ENCODE measurements around the gene ATP10B. TPM values are rescaled to one million over a fixed set of nuclear protein-coding genes. Genes with fewer than 3 reads are reported as not detected.

The ATP10B gene
- total and polyA plus RNA-seq, 12 donors, result 0.01 to 0.15 (median 0.04) TPM; not detected in 9

DNA sequence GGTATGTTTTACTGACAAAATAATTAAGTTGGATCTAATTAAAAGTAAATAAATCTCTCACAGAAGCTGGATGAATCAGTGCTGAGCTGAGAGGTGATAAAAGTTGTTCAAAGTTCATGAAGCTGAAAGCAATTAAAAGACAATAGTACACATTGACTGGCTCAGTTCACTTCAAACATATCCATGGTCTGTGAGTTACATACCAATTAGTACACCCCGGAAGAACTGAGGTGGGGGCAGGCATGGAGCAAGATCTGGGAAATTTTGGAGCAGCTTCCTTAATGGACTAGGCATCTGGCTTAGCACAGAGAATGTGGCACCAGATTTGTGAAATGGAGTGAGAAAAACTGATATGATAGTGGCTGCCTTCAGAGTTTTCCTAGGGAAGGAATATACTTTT, 152.7 kb downstream of the ATP10B start:
- Histone ChIP-seq H3K36me3 (no peaks in the 10 kb centered on the region), H3K4me1 (peaks cover 0 to 23% (median 0%) of the 10 kb centered on the region in 9 donors), H3K27ac (no peak overlapping the region), H3K4me3 (no peak overlapping the region), H3K27me3 (no peaks in the 10 kb centered on the region), H3K9me3 (peaks cover 0 to 7% (median 0%) of the 10 kb centered on the region in 11 donors)
- 47 to 69% methylated on average over 1 of the region's 1 CpG for WGBS, 2 donors
- ATAC-seq (no peak), DNase-seq (no peak)
- intact Hi-C loops (cut with DNase I), result no loop called here
- TF ChIP-seq, protein P1, sequence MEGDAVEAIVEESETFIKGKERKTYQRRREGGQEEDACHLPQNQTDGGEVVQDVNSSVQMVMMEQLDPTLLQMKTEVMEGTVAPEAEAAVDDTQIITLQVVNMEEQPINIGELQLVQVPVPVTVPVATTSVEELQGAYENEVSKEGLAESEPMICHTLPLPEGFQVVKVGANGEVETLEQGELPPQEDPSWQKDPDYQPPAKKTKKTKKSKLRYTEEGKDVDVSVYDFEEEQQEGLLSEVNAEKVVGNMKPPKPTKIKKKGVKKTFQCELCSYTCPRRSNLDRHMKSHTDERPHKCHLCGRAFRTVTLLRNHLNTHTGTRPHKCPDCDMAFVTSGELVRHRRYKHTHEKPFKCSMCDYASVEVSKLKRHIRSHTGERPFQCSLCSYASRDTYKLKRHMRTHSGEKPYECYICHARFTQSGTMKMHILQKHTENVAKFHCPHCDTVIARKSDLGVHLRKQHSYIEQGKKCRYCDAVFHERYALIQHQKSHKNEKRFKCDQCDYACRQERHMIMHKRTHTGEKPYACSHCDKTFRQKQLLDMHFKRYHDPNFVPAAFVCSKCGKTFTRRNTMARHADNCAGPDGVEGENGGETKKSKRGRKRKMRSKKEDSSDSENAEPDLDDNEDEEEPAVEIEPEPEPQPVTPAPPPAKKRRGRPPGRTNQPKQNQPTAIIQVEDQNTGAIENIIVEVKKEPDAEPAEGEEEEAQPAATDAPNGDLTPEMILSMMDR (IDR thresholded peaks at IDR 0.05), result no peak

DNA sequence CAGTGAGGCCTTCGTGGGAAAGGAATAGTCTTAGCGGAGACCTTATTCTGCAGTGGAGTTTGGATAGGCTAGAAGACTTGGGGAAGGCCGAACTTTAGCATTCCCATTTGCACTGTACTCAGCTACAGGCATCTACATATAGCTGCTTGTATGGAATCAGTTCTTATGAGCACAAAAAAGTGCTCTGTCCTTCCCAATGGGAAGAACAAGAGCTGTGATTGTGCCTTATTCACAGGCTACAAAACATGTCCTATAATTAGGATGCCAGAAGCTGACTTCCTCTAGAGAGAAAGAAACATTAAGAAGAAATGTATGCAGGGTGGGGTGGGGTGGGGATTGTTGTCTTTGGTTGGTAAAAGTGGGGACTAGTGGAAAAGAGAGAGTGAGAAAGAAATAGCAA, 154.7 kb downstream of the ATP10B start:
- no peak for DNase-seq
- H3K36me3 ChIP-seq, result no peaks in the 10 kb centered on the region
- intact Hi-C loops (cut with DNase I), result no loop called here
- TF ChIP-seq, protein P1 (IDR thresholded peaks at IDR 0.05), result no peak
- no peak overlapping the region for H3K27ac ChIP-seq
- peaks cover 0 to 27% (median 0%) of the 10 kb centered on the region in 9 donors for H3K4me1 ChIP-seq
- no peaks in the 10 kb centered on the region for H3K9me3 ChIP-seq
- no peak overlapping the region for H3K4me3 ChIP-seq
- no peaks in the 10 kb centered on the region for H3K27me3 ChIP-seq
- ATAC-seq, result no peak
- WGBS, 2 donors, result 84 to 87% methylated on average over 3 of the region's 3 CpGs

DNA sequence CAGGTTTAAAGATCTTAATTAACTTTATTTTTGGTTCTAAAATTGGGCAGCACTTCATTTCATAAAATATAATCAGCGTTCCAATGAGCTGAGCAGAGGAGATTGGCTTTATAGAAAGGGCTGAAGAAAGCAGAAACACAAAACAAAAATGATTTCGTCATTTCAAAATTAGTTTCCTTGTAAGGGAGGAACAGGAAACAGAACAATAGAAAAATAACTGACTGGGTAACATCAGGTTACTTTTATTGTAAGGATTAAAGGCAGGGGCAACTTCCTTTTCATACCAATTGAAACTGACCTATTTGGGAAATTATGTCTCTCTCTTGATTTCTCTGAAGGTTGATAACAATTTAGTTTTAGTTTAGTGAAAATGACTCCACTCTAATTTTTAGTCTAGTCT, 157.1 kb downstream of the ATP10B start:
- no peaks in the 10 kb centered on the region for H3K36me3 ChIP-seq

DNA sequence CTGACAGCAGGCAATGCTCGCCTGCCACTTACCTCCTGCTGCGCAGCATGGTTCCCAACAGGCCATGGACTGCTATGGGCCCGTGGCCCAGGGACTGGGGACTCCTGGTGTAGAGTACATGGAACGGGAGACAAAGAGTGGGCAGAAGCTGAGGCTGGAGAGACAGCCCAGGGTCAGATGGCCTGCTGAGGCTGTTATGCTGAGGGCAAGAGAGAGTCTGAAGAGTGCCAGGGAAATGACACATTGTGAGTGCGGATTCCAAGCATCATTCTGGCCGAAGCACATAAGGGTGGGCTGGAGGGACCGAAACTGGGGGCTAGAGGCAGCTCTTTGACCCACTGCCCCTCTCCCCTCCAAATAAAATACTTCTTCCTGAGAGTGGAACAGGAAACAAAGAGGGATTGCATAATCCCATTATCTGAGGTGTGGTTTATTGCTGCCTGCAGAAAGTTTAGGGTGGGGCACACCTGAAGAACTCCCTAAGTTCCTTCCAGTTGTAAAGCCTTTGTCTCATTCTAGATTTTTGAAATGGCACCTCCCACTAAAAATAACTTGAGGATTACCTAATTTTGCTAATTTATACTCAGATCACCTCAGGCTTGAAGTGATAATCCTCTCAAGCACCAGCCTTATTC, 158.1 kb downstream of the ATP10B start:
- WGBS, 2 donors, result 66 to 68% methylated on average over 7 of the region's 7 CpGs
- peaks cover 0 to 20% (median 0%) of the 10 kb centered on the region in 9 donors for H3K4me1 ChIP-seq

More for the DNA sequence above, 157.1 kb downstream of the ATP10B start:
- TF ChIP-seq, protein P1 (IDR thresholded peaks at IDR 0.05), result no peak
- H3K27me3 ChIP-seq, result no peaks in the 10 kb centered on the region
- DNase-seq, result no peak
- peaks cover 0 to 11% (median 0%) of the 10 kb centered on the region in 11 donors for H3K9me3 ChIP-seq
- H3K27ac ChIP-seq, result peak overlapping the region in 2 of 10 donors; percentile 7 to 55
- 63% methylated on average over 2 of the region's 2 CpGs for WGBS, 2 donors
- no peak for ATAC-seq
- no peak overlapping the region for H3K4me3 ChIP-seq
- H3K4me1 ChIP-seq, result peaks cover 0 to 20% (median 0%) of the 10 kb centered on the region in 9 donors
- intact Hi-C loops (cut with DNase I), result no loop called here

More for the DNA sequence above, 158.1 kb downstream of the ATP10B start:
- peaks cover 0 to 16% (median 0%) of the 10 kb centered on the region in 11 donors for H3K9me3 ChIP-seq
- intact Hi-C loops (cut with DNase I), result no loop called here
- no peaks in the 10 kb centered on the region for H3K36me3 ChIP-seq
- no peak for ATAC-seq
- H3K27me3 ChIP-seq, result no peaks in the 10 kb centered on the region
- no peak for DNase-seq
- H3K4me3 ChIP-seq, result no peak overlapping the region
- TF ChIP-seq, protein P1 (IDR thresholded peaks at IDR 0.05), result no peak
- H3K27ac ChIP-seq, result no peak overlapping the region
